NCI-H510A (cell line): Measurements from ENCODE around the gene VPS51.
A peak's percentile ranks its signal among the peaks of the same experiment; 100 is the strongest.

ENCODE experiments used
- DNase-seq: peaks from one replicate; lab custom pipeline; 2025; lab: John Stamatoyannopoulos, UW

VPS51 gene

DNA sequence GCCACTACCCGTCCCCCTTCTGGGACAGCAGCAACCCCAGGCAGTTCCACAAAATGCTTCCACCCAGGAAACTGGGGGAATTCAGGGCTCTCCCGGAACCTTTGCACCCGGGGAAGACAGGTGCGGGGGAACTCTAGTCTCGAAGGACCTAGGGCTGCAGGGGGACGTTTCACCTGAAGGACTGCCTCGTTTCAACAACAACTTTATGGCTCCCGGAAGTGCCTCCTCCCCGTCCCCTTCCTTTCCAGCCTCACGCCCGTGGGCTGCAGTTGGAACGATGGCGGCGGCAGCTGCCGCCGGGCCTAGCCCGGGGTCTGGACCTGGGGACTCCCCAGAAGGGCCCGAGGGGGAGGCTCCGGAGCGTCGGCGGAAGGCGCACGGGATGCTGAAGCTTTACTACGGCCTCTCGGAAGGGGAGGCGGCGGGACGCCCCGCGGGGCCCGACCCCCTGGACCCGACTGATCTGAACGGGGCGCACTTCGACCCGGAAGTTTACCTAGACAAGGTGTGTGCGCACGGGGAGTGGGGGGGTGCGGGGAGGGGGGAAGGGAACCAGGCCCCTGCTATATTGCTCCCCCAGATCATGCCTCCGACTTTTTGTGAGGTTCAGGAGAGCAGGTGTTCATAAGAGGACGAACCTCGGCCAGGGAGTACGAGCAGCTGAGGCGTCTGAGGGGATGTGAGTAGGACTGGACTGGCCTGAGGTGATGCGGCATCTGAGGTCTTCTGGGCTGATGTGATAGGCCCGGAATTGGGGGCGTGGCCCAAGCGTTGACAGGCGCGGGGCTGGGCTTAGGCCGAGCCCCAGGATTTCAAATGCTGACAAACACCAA lies at the start of gene VPS51:
VPS51 (plus strand) TSS at position 241 of the 833 bp plus-strand sequence; CDS start at position 278, 37 bp downstream.
- peak; percentile 86 for DNase-seq

DNA sequence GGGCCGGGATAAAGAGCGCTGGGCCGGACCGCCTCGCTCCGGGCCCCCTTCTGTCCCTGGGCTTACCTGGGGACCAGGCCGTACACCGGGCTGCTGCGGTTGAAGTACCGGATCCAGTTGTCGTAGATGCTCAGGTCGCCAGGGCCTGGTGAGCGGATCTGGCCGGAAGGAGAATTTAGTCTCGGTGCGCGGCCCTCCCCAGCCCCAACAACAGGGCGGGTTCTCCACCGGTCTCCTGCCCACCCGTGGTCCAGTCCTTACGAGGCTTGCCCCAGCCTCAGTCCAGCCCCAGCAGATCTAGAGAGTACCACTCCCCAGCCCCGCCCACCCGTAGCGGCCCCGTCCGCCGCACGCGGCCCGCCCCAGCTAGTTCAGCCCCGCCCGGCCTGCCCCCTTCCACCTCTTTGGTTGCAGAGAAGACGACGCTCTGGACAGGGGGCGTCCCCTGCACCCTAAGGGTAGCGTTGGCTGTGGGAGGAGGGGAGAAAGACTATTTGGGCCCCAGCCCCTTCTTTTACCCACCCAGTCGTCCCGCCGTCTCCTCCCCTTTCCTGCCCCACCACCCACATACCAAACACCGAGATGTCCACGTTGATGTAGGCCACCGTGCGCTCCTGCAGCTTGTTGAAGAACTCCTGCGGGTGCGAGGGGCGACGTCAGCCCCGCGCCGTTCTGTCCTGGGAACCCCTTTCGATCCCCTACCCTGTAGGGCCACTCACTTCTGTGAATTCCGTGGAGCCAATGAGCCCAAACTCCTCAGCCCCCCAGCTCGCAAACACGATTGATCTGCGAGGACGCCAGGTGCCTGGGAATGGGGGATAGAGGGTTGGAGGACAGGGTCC lies 48.2 kb upstream of the VPS51 start:
- no peak for DNase-seq

GRCh38 chr11:65051398-65051858 lies 44.6 kb upstream of the VPS51 start:
- no peak for DNase-seq

GRCh38 chr11:65053827-65054508 lies 42.0 kb upstream of the VPS51 start:
- DNase-seq: no peak

GRCh38 chr11:65055538-65055937 lies 40.5 kb upstream of the VPS51 start:
- no peak for DNase-seq

DNA sequence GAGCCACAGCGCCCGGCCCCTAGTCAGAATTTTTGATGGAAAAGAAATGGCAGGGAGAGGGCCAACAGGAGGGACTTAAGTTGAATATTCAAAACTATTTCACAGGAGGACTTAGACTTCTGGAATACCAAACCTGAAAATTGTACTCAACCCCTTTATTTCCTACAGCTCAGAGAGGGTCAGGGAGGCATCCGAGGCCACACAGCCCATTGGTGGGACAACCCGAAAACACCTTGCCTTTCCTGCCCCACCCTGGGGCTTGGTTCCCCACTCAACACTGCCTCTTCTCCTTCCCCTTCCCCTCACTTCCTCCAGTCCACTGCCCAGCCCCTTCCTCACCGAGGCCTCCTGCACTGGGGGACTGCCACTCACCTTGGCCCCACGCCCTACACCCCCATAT lies 39.0 kb upstream of the VPS51 start:
- no peak for DNase-seq

DNA sequence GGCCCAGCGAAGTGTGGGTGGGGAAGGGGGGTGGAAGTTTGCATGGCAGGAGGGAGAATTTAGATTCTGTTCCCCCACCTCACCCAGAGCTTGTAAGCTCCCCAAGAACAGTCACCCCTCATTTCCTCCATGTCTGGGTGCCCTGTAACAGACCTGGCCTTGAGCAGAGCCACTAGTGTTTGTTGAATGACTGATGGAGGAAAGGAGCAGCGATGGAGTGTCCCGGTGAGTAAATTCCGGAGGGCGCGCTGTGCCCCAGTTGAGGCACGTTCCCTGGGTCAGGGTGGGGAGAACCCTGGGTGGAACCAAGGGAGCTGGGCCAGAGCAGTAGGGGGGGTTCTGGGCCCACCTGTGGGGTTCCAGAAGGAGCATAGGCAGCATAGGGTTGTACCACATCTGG lies 38.5 kb upstream of the VPS51 start:
- no peak for DNase-seq

DNA sequence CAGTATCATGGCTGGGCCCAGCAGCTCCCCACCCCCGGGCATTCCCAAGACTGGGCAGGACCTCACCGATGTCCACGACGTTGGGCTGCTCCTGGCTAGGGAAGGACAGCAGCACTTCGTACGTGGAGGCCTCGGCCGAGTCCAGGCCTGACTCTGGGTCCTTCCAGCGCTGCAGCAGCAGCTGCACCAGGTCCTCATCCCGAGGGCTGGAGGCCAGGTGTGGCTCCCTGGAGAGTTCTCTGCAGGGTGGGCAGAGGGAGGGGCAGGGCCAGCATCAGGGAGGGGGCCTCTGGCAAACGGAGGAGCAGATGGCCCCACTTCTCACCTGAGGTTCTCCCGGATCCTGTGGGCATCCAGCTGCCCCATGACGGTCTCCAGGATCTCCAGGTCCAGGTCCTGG lies 38.0 kb upstream of the VPS51 start:
- DNase-seq: peak; percentile 30

- DNase-seq: no peak
These were observed 37.5 kb upstream of the VPS51 start, which contains the start of gene NAALADL1 for GRCh38 chr11:65058419-65059054. Gene NAALADL1 (minus strand): TSS chr11:65058553. CDS start chr11:65058521, 32 bp downstream.

- DNase-seq: no peak
These were observed 36.5 kb upstream of the VPS51 start for GRCh38 chr11:65059523-65059922.

DNA sequence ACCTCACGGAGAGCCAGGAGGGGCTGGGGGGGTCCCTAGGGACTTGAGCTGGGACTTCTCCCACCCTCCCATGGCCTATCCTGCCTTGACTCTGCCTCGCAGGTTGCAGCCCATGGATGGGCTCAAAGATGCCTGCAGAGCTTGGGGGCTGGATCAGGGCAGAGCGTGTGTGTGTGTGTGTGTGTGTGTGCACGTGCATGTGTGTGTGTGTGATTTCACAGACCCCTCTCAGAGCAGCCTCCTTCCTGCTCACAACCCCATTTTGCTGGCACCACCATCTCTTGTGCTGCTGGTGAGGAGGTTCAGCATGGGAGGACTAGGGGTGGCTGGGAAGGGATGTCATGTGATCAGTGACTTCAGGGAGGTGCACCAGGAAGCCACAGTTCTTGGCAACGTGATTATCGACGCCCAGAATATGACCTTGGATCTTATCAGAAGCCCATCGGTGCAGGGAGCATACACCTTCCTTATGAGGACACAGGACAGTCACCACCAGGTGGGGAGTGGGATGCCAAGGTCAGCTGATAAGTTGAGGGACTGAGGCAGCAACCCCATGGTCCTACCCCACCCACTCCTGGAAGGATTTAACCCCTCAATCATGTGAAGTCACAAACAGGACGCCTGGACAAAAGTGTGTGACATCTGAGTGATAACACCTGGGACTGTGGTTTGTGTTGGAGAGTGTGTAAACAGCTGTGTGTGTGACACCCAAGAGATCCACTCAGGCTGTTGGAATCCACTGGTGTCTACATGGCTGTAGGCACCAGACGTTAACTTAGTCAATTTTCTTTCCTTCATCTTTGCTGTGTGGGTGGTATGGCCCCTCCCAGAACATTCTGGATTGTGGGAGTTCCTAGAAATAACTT lies 35.8 kb upstream of the VPS51 start:
- DNase-seq: no peak

DNA sequence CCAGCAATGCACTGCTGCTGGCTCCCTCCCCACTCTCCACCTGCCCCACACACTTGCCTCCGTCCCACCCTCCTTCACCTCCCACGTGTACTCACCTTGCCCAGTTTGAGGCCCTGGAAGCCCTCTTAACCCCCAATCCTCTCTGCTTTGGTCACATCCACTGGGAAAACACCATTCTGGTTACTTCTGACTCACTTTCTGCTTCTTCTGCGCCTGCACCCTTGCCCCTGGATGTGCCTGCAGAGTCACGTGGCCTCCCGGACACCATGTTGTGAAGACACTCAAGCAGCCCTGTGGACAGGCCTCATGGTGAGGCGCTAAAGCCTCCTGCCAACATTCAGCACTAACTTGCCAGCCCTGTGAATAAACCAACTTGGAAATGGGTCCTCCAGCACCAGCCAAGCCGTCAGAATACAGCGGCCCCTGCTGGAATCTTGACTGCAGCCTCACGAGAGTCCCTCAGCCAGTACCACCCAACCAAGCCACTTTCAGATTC lies 35.1 kb upstream of the VPS51 start:
- no peak for DNase-seq

DNA sequence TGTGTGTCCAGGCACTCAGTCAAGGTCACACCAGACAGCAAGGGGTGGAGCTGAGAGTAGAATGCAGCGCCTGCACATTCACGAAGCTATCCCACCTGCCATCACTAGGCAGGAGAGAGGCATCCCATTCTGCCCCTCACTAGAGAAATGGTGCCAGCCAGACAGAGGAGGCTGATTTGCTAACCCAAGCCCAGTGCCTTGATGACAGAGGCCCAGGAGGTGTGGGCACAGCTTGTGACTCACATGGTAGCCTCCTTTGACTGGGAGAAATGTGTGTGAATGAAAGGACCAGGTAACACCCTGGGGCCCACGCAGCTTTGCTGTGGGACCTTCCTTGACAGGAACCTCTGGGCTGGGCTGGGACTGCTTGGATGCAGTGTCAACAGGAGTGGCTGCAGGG lies 32.5 kb upstream of the VPS51 start:
- no peak for DNase-seq

DNA sequence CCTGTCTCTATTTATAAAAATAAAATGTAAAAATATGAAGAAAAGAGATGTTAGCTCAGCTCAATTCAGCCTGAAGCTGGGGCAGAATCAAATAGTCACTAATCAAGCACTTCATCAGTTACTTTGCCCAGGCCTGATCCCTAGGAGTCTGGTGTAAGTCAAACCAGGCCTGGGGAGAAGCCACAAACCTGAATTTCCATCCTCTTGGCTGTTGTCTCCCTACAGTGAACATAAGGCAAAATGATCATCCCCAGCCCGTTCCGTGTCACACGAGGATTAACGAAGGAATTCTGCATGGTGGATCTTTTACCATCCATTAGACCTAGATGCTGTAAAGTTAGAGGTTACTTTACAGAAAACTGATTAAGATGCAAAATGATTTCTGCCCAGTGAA lies 31.2 kb upstream of the VPS51 start:
- DNase-seq: no peak

DNA sequence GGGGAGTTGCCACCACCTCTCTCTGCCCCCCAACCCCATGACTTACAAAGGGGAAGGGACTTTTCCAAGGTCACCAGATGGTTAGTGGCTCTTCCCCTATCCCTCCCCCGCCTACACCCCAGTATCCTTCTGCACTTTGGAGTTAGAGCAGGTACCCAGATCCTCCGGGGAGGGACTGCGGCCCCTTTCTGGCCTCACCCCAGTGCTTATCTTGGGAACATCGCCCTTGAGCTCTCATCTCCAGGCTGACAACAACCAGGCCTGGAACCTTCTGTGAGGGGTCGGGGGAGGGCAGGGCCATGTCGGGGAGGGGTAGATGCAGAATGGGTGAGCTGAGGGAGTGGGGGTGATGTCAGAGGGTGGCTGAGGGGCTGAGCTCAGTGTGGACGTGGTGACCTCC lies 30.2 kb upstream of the VPS51 start:
- DNase-seq: no peak

DNA sequence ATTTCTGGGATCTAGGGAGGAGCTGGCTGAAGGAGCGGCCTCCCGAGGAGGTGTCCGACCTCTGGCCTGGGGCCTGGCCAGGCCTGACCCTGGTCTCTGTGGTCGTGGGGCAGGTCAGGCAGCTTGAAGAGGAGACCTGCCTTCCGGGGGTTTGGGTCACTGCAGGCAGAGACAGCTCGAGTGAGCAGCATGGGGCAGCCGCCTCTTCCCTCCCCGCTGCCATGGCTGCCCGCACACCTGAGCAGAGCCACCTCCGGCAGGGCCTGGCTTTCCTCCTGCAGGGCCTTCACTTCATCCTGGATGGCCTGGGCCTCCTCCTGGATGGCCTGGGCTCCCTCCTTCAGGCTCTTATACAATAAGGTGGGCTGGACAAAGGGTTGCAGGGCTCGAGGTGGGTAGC lies 29.7 kb upstream of the VPS51 start:
- DNase-seq: no peak

DNA sequence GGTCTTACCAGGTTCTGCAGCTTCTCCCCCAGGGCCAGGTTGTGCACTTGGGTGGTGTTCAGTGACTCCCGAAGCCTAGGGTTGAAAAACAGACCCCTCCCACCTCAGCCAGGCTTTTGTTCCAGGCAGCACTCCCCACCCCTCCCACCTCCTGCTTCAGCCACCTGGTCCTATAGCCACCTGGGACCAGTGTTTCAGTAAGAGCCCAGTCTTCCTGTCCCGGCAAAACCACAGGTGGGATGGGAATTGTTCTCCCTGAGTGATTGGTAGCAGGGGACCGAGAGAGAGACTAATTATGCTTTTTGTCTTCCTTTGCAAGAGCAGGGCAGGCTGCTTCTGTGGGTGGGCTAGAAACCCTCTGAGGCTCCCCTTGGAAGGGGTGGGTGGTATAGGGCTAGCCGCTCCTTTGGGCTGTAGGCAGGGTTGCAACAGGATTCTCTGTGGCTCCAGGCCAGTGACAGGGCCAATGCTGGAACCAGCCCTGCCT lies 29.2 kb upstream of the VPS51 start:
- DNase-seq: peak; percentile 65

DNA sequence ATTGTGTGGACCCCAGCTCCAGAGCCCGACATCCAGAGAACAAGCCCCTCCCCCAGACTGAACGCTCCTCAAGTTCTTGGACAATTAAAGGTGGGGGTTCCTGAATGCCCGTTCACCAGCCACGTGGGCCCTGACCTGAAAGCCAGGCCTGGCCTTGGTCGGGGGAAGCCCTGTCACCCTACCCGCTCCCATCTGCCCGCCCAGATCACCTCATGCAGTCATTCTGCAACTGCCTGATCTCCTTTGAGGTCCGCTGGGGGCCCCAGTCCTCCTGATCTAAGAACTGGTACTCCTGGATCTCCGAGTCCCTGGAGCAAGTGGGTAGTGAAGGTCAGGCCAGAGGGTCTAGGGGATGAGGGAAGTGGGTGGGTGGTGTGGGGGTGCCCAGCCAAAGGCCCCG lies 28.6 kb upstream of the VPS51 start:
- no peak for DNase-seq

DNA sequence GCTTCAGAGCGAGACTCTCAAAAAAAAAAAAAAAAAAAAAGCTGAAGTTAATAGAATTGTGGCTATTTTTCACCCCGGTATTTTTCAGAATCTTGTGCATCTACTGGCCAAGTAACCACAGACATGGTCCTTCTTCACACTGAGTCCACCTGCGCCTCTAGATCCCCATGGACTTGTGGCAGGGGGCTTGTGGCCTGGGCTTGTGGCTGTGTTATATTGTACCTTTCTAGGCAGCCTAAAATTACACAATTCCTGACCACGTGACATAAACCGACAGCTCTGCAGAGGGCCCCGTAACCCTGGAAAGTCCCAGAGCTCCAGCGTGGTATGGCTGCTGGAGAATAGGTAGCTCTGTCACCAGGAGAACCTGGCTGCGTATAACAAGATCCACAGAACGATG lies 26.8 kb upstream of the VPS51 start:
- DNase-seq: no peak

GRCh38 chr11:65071907-65072630 lies 23.9 kb upstream of the VPS51 start:
- DNase-seq: no peak
